Activated T-cell treated with anti-CD3 and anti-CD28 coated beads for 48 hours (primary cell): ENCODE measurements around the gene MARK3.
"Not testable (repeated sequence)": the region's sequence is repeated elsewhere in the genome, so short reads cannot be mapped to it uniquely, and the experiment has no call there.

Source experiments
- DNase-seq: peaks from one replicate; pipeline ENCODE4 v3.0.0-alpha.2; 2020; ENCODE audit warnings: low read depth

The MARK3 gene

DNA sequence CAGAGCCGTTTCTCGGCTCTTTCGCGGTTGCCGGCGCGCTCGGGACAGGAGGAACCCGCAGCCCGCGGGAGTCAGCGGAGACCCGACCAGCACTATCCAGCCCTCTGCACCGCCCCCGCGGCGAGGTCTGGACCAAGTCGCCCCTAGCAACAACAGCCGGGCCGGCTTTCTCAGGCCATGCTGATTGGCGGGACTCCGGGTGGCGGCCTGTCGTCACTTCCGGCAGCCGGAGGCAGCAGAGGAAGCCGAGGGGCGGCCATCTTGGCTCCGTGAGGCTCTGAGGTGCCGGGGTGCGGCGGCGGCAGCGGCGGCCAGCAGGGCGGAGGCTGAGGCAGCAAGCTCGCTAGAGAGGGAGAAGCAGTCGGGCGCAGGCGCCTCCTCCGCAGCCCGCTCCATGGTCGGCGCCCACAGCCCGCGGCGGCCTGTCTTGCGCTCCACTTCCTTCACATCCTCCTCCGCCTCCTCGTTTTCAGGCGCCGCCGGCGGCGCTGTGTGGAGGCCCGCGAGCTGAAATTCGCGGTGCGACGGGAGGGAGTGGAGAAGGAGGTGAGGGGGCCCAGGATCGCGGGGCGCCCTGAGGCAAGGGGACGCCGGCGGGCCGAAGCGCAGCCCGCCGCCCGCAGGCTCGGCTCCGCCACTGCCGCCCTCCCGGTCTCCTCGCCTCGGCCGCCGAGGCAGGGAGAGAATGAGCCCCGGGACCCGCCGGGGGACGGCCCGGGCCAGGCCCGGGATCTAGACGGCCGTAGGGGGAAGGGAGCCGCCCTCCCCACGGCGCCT is at the start of gene MARK3:
MARK3 (plus strand) TSS at position 264 of the 777 bp plus-strand sequence. CDS start 615 bp downstream, outside the sequence.
- peak; percentile 95 for DNase-seq

DNA sequence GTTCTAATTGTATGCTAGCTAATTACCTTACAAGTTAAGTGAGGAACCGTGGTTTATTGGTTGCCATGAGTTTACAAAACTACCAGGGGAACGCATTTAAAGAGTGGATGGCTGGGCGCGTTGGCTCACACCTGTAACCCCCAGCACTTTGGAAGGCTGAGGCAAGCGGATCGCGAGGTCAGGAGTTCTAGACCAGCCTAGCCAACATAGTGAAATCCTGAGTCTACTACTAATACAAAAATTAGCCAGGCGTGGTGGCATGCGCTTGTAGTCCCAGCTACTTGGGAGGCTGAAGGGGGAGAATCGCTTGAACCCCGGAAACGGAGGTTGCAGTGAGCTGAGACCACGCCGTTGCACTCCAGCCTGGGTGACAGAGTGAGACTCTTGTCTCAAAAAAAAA is 49.0 kb upstream of the MARK3 start:
- no peak for DNase-seq

DNA sequence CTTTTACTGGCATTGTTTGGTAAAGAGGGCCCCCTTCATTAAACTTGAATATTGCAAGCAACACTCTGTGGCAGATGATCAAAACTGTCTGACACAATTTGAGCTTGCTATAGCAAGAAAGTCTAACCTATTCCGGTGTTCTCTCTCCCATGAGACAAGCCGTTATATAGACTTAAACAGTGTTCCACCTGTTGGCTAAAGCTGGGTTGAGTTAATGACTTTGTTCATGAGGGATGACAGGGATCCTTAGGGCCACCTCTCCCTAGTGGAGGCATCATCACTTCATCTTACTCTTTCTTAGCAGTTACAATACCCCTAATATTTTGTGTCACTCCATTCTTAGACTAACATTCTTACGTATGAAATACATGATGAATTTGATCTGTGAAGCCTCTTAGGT is 47.4 kb upstream of the MARK3 start:
- DNase-seq: no peak

DNA sequence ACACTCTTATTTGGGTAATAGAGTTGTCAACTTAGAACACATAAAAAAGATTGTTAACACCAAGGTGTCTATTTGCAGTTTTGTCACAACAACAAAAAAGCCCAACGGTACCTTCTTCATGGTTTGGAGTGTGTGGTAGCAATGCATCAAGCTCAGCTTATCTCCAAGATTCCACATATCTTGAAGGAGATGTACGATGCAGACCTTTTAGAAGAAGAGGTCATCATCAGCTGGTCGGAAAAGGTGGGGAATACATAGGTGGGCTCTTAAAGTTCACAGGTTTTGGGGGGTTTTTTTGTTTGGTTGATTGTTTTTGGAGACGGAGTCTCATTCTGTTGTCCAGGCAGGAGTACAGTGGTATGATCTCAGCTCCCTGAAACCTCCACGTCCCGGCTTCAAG is 45.7 kb upstream of the MARK3 start:
- DNase-seq: no peak

DNA sequence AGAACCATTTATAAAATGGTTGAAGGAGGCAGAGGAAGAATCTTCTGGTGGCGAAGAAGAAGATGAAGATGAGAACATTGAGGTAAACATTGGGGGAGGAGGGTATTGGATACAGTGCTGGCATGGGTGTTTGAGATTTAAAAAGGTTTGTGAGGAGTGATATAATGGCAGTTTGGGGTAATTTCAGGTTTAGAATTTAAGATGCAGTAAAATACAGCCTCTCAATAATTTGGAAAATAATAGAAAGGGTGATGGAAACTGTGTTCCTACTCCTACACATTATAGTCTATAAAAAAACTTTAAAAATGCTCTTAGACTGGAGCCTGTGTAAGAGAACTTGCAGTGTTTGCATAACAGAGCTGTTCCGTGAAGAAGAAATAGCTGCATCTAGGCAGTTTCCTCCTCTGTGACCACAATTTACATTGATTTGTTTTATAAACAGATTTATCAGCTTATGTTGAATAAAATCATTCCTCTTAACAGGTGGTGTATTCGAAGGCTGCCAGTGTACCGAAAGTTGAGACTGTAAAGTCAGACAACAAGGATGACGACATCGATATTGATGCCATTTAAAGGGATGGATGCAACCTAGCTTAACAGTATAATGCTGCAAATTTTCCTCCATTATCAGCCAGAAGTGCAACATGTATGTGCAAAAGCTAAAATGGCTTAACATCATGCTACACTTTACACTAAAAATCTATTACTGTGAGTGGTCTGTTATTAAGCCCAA is 44.6 kb upstream of the MARK3 start:
- DNase-seq: no peak

DNA sequence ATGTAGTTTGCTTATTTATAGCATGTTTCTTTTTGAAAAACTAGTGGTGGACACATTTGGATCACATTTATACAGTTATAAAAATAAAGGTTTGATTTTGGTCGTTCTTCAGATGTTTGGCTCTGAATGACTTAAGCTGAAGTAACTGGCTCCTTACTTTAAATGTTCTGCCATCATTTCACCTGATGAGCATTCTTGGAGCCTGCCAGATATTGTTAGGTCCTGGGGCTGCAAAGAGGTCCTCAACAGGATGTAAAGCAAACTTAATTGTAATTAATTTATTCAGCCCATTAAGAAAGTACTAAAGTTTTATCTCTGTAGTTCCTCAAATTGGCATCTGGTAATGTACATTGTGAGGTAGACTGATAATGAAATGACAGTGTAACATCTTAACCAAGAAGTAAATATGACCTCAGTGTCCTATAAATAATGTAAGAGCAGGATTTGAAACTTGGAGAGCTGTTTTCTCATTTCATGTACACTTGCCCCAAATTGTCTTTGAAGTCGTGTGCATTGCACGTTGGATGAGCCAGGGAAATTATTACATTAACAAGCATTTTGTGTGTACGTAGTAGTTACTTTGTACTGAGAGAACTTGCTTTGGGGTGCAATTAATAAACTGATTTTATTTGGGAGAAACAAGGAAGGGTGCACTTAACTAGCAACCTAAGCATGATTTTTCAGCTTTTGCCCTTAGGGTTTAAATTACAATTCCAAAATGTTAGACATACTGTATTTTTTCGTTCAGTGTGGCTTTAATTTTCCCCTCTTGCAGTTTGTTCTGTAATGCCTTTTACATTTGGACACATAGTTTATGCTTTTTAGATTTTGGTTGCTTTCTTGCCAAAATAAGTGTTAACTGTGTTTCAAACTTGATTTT is 43.7 kb upstream of the MARK3 start:
- DNase-seq: no peak

DNA sequence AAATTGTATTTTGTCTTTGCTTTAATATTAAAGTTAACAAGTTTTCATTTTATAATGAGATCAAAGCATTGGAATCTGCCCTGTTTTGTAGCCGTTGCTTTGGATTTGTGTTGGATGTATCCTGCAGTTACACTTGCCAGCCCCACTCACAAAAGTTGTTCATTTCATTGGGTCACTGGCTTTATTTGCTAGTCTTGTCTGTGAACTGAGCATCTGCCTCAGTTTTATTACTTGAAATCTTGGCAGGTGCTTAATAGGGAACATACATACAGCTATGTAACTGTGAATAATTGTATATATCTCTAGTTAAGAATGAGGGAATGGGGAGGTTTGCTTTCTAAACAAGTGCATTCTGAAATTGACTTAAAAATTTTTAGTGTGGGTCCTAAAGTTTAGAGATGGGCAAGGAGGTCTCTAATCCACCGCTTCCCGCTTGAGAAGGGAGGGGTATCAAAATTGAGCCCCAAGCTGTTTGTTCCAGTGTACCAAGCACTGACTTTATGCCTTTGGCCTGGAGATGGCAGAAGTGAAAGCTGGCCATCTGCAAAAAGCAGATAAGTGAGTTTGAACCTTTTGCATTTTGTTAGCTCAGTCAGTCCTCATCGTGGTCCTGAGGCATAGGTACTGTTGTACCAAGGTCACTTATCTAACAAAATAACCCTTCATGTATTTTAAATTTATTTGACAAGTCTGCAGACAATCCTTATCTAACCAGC is 41.9 kb upstream of the MARK3 start:
- no peak for DNase-seq

DNA sequence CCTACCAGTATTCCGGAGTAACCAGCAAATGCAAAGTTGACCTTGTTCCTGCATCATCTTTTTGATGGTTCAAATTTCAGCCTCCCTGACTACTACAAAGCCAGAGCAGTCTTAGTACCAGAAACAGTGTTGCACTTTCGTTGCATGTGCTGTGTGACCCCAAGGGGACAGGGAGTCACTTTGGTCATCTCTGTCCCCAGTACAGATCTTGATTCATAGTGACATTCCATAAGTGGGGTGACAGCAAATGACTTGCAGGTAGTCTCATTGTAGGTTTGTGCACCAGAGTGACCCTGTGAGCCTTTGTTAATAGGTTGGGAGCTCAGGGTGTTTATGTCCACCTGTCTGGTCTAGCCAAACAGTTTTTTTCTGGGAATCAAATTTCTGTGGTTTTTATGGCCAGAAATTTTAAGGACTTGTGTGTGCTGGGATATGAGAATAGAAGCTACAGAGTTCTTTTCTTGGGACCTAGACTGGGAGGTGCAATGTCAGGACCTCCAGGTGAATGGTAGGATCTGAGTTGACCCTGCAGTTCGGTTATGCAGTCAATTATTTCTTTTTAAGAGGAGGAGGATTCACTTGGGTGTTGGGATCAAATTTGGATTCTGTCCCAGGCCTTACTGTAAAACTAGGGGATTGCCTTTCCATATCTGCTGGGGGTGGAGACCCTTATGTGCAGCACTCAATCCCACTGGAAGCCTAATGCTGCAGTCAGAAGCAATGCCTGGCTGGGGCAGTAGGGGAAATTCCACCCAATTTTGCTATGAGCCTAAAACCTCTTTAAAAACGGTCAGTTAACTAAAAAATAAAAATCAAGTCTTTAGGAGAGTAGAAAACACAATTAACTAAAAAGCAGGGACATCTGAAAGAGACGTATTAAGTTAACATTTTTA is 41.1 kb upstream of the MARK3 start:
- no peak for DNase-seq

DNA sequence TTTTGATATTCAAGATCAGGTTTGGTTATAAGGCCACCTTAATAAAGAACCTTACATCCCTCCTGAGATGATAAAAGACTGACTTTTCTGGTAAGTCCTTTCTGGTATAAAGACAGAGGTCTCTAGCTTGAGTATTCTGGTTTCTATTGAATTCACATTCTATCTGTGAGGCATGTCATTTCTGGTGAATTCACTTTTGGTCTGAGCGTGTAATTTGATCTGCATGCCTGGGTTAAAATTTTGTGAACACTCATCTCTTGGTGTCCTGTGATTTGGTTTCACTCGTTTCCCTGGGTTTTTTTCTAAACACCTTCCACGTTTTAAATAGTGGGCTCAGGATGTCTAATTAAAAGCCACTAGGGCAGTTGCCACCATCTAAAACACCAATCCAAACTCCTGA is 38.9 kb upstream of the MARK3 start:
- no peak for DNase-seq

DNA sequence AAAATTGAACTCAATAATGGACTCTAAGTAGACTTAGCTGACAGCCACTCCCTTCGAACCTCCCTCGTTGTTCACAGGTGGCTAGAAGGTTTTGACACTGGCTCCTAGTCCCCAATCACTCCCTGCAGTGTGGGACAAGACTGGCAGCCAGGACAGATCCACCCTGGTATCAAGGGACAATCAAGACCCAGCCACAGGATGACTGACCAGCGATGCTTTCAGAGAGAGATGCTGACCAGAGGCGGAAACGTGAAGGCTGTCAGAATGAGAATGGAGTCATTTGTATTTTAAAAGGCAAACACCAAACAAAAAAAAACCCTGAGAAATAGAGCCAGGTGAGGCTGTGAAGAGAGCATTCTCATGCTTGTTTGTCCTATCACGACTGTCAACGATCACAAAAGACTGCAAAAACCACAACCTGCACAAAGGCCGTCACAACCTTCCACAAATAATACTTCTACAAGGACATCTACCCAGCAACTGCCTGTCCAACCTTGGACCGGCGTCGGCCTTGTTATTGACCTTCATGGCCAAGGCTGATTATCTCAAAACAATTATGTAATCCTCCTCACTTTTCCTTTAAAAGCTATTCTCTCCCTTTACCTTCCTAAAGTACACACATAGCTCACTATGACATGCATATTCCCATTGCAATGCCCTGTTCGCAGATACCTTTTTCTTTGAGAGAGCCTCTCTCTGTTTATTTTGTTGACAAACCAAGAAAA is 38.0 kb upstream of the MARK3 start:
- DNase-seq: no peak

DNA sequence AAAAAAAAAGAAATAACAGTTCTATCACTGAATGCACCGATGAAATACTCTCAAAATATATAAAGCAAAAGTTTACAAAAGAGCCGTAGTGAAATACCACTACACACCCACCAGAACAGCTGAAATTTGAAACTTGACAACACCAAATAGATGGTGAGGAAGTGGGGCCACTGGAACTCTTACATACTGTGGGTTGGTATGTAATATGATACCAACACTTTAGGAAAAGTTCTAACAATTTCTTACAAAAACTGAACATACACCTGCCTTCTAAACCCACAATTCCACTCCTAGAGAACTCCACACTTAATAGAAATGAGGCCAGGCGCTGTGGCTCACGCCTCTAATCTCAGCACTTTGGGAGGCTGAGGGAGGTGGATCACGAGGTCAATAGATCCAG is 37.1 kb upstream of the MARK3 start:
- no peak for DNase-seq

DNA sequence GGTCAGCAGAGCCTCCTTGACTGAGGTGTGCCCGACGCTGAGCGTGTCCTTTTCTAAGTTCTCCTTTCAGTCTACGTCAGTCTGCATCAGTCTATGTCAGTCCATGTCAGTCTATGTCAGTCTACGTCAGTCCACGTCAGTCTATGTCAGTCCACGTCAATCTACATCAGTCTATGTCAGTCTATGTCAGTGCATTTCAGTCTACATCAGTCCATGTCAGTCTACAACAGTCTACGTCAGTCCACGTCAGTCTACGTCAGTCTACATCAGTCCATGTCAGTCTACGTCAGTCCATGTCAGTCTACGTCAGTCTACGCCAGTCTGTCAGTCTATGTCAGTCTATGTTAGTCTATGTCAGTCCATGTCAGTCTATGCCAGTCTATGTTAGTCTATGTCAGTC is 35.2 kb upstream of the MARK3 start:
- DNase-seq: no peak

DNA sequence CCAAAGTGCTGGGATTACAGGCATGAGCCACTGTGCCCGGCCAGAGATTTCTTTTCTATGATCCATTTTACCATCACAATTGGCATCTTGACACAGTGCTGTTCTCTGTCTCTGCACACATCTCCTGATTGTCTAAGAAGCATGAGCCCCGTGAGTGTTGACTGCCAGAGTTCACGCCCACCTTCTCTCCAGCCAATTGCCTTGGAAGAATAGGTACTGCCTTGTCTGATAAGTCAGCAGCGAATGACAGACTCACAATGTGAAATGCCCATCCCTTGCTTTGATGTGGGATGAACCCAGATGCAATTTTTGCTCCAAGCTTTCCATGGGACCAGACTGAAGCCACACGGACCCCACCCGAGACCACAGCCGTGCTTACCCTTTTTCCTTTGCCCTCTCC is 31.9 kb upstream of the MARK3 start:
- no peak for DNase-seq

DNA sequence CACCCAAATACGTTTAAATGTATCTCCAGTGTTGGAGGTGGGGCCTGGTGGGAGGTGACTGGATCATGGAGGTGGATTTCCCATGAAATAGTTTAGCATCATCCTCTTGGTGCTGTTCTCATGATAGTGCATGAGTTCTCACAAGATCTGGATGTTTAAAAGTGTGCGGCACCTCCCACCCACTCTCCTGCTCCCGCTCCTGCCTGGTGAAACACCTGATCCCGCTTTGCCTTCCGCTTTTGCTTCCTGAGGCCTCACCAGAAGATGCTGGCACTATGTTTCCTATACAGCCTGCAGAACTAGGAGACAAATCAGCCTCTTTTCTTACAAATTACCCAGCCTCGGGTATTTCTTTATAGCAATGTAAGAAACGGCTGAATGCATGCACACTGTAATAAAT is 31.1 kb upstream of the MARK3 start:
- DNase-seq: no peak

DNA sequence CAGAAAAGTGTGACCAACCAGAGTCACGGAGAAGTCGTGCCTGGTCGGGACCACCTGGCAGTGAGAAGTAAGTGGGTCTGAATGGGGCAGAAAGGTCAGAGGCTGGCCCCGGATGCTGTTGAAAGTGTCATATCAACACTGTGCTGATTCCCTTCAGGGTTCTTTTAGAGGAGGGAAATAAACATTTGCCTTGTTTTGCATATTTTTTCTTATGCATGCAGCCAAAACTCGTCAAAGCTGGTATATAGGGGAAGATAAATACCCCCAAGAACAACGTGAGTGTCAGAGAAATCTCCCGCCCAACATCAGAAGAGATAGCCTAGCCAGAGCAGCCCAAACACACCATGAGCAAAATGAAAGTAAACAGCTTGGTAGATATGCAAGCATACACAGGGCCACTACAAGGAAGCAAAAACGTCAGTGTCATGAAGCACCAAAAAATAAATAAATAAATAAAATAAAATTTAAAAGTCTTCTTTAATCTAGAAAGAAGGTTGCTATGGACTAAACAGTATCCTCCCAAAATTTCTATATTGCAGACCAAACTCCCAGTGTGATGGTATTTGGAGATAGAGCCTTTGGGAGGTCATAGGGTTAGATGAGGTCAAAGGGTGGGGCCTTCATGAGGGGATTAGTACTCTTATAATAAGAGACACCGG is 29.1 kb upstream of the MARK3 start:
- no peak for DNase-seq

DNA sequence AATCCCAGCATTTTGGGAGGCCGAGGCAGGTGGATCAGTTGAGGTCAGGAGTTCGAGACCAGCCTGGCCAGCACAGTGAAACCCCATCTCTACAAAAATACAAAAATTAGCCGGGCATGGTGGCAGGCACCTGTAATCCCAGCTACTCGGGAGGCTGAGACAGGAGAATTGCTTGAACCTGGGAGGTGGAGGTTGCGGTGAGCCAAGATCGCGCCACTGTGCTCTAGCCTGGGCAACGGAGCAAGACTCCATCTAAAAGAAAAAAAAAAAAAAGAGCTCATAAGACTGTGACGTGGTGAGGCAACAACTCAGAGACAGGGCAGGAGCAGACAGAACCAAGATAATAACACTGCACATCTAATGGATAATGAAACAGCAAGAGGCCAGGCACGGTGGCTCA is 27.7 kb upstream of the MARK3 start:
- not testable (repeated sequence) for DNase-seq

DNA sequence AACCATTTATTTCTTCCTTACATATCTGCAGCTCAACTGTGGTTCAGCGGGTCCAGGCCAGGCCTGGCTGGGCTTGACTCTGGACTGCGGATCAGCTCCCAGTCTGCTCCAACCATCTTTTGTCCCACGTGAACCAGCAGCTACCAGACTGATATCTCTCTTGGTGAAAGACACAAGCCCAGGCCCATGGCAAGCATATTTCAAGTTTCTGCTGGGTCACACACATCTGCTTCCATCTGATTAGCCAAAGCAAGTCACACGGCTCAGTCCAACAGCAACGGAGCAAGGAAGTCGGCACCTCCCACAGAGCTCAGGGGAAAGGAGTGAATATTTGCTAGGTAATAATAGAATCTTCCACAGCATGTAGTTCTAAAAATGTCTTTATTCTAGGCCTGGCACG is 24.7 kb upstream of the MARK3 start:
- no peak for DNase-seq

DNA sequence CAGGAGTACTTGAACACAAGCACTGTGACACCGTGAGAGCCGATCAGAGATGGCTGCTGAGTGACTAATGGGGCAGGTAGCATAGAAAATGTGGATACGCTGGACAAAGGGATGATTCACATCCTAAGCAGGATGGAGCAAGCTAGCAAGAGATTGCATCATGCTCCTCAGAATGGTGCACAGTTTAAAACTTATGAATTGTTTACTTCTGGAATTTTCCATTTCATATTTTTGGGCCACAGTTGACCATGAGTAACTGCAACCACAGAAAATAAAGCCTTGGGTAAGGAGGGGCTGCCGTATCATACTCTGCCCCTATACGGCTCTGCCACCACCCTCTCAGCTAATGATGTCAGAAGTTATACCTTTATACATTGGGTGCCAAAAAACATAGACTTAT is 23.3 kb upstream of the MARK3 start:
- no peak for DNase-seq

DNA sequence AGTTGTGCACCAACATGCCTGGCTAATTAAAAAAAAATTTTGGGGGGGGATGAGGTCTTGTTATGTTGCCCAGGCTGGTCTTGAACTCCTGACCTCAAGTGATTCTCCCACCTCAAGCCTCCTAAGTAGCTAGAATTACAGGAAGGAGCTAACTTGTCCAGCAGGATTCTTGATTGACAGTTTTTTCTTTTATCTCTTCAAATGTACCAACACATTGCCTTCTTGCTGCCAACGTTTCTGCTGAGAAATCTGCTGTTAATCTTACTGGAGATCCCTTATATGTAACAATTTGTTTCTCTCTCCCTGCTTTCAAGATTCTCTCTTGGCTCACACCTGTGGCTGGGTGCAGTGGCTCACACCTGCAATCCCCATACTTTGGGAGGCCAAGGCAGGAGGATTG is 22.4 kb upstream of the MARK3 start:
- DNase-seq: no peak

DNA sequence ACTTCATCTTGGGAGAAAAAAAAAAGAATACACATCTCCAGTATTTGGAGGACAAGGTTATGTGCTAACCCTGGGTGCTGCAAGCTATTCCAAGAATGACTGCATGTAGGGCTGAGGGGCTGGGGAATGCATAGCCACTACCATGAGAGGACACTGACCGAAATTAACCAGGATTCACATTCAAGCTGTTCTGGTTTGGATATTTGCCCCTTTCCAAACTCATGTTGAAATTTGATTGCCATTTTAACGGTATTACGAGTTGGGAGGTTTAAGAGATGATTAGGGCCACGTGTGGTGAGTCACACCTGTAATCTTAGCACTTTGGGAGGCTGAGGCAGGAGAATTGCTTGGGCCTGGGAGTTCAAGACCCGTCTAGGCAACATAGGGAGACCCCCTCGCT is 18.5 kb upstream of the MARK3 start:
- DNase-seq: no peak
